Upper lobe of left lung (tissue), 6 donors: ENCODE results near the gene MAN1A1. TPM values are rescaled to one million over a fixed set of nuclear protein-coding genes. Genes with fewer than 3 reads are reported as not detected.

ENCODE experiments used
- ATAC-seq, 2 donors: fragments of 200-7000 bp; cut with Tn5 transposase; one replicate each; pipeline ENCODE4 v1.9.1; 2022; ENCODE audit warnings: mild to moderate bottlenecking in 2 of 2, moderate library complexity in 2 of 2; ENCODE audit not compliant: low FRiP score in 2 of 2
- DNase-seq, 2 donors: peaks; one replicate each; pipeline ENCODE4 v3.0.0-alpha.2; 2019 to 2020
- H3K27ac ChIP-seq, 4 donors: fragments of 200-600 bp; sonication (generic); one replicate each; pipeline ENCODE4 v1.5.1; 2016 to 2019
- H3K27me3 ChIP-seq, 4 donors: fragments of 200-600 bp; sonication (generic); one replicate each; pipeline ENCODE4 v1.5.1; 2017 to 2019
- H3K36me3 ChIP-seq, 4 donors: fragments of 200-600 bp; sonication (generic); one replicate each; pipeline ENCODE4 v1.5.1; 2016 to 2019
- H3K4me1 ChIP-seq, 4 donors: fragments of 200-600 bp; sonication (generic); one replicate each; pipeline ENCODE4 v1.5.1; 2018 to 2019
- H3K4me3 ChIP-seq, 4 donors: fragments of 200-600 bp; sonication (generic); one replicate each; pipeline ENCODE4 v1.5.1; 2017 to 2019; ENCODE audit warnings: mild to moderate bottlenecking in 2 of 4, moderate library complexity in 1 of 4
- H3K9me3 ChIP-seq, 4 donors: fragments of 200-600 bp; sonication (generic); one replicate each; pipeline ENCODE4 v1.5.1; 2018 to 2019
- CTCF ChIP-seq, 6 experiments: fragments of 450-650 bp in 4 of 6; fragments of 200-600 bp in 2 of 6; sonication (generic) in 2 of 6; IDR thresholded peaks; one replicate each; pipeline ENCODE4 v1.5.1; 2016 to 2019; ENCODE audit warnings: antibody characterized with exemption in 6 of 6
- EP300 ChIP-seq, 4 donors: sonication (generic); formaldehyde crosslinking; IDR thresholded peaks; one replicate each; pipeline ENCODE4 v1.5.1; 2017; ENCODE audit warnings: antibody characterized with exemption in 4 of 4, control low read depth in 2 of 4
- POLR2A ChIP-seq, 4 donors: fragments of 450-650 bp; IDR thresholded peaks; one replicate each; pipeline ENCODE4 v1.5.1; 2016 to 2017; ENCODE audit warnings: antibody characterized with exemption in 4 of 4, mild to moderate bottlenecking in 2 of 4
- POLR2AphosphoS5 ChIP-seq, 2 donors: sonication (generic); formaldehyde crosslinking; IDR thresholded peaks; one replicate each; pipeline ENCODE4 v1.5.1; 2017; ENCODE audit warnings: antibody characterized with exemption in 2 of 2
- WGBS, 2 donors: methylation state at CpG; one replicate each; pipeline ENCODE4 v1.1.5; 2017 to 2018; 5-methylcytosine and 5-hydroxymethylcytosine counted together
- total RNA-seq, 6 donors: library from RNA; depleted of rRNA in 4 of 6; stranded (reverse); fragments of >200 nt in 4 of 6; gene quantifications; one replicate each; pipeline versions ENCODE4 v1.1.0 to v1.2.1, GENCODE V29; 2016 to 2021
- donor health status: DM: no; HTN: no; CAD: no; lungs with moderate emphysema.
- donor health status: DM: no; HTN: yes; CAD: no; lungs with severe emphysema.

MAN1A1 gene
- total RNA-seq, 6 donors from 2014 or later = 61.8 to 98.6 (median 79.1) TPM

GRCh38 chr6:119303164-119303887 is 46.2 kb downstream of the MAN1A1 start:
- Histone ChIP-seq H3K4me1 (peaks cover 3 to 7% (median 5%) of the 10 kb centered on the region in 4 donors), H3K4me3 (no peak overlapping the region), H3K9me3 (no peaks in the 10 kb centered on the region), H3K27ac (no peak overlapping the region), H3K36me3 (peaks cover 0 to 25% (median 9%) of the 10 kb centered on the region in 4 donors), H3K27me3 (no peaks in the 10 kb centered on the region)
- ATAC-seq (no peak), DNase-seq (no peak)
- WGBS, 2 donors = 88 to 93% methylated on average over 3 of the region's 3 CpGs
- no peak for TF ChIP-seq POLR2AphosphoS5 (IDR thresholded peaks at IDR 0.05)
- no peak for TF ChIP-seq POLR2A (IDR thresholded peaks at IDR 0.05)
- TF ChIP-seq CTCF (IDR thresholded peaks at IDR 0.05) = no peak
- TF ChIP-seq EP300 (IDR thresholded peaks at IDR 0.05) = no peak

- H3K4me3 ChIP-seq = no peak overlapping the region
- 93 to 100% methylated on average over 1 of the region's 1 CpG for WGBS, 2 donors
- ATAC-seq = no peak
These were observed 48.1 kb downstream of the MAN1A1 start for GRCh38 chr6:119301429-119301828.

GRCh38 chr6:119299694-119300093 is 49.9 kb downstream of the MAN1A1 start:
- 95 to 100% methylated on average over 2 of the region's 2 CpGs for WGBS, 2 donors
- ATAC-seq = no peak

More at GRCh38 chr6:119301429-119301828, 48.1 kb downstream of the MAN1A1 start:
- no peak for DNase-seq
- Histone ChIP-seq H3K36me3 (peaks cover 0 to 24% (median 9%) of the 10 kb centered on the region in 4 donors), H3K9me3 (no peaks in the 10 kb centered on the region), H3K27ac (no peak overlapping the region), H3K4me1 (peaks cover 0 to 8% (median 1%) of the 10 kb centered on the region in 4 donors), H3K27me3 (no peaks in the 10 kb centered on the region)
- TF ChIP-seq CTCF (IDR thresholded peaks at IDR 0.05) = no peak
- no peak for TF ChIP-seq EP300 (IDR thresholded peaks at IDR 0.05)
- no peak for TF ChIP-seq POLR2AphosphoS5 (IDR thresholded peaks at IDR 0.05)
- no peak for TF ChIP-seq POLR2A (IDR thresholded peaks at IDR 0.05)

GRCh38 chr6:119297049-119297448 is 52.5 kb downstream of the MAN1A1 start:
- no peaks in the 10 kb centered on the region for H3K9me3 ChIP-seq
- H3K4me1 ChIP-seq = peaks cover 0 to 5% (median 1%) of the 10 kb centered on the region in 4 donors
- DNase-seq (no peak), ATAC-seq (no peak)
- H3K4me3 ChIP-seq = no peak overlapping the region
- no peak overlapping the region for H3K27ac ChIP-seq
- H3K36me3 ChIP-seq = peaks cover 0 to 8% (median 2%) of the 10 kb centered on the region in 4 donors
- no peak for TF ChIP-seq POLR2AphosphoS5 (IDR thresholded peaks at IDR 0.05)
- TF ChIP-seq POLR2A (IDR thresholded peaks at IDR 0.05) = no peak
- no peak for TF ChIP-seq EP300 (IDR thresholded peaks at IDR 0.05)
- no peak for TF ChIP-seq CTCF (IDR thresholded peaks at IDR 0.05)
- no peaks in the 10 kb centered on the region for H3K27me3 ChIP-seq

More at GRCh38 chr6:119299694-119300093, 49.9 kb downstream of the MAN1A1 start:
- no peak for TF ChIP-seq POLR2A (IDR thresholded peaks at IDR 0.05)
- no peak for TF ChIP-seq CTCF (IDR thresholded peaks at IDR 0.05)
- no peak for TF ChIP-seq POLR2AphosphoS5 (IDR thresholded peaks at IDR 0.05)
- no peak for TF ChIP-seq EP300 (IDR thresholded peaks at IDR 0.05)
- Histone ChIP-seq H3K9me3 (no peaks in the 10 kb centered on the region), H3K36me3 (peaks cover 0 to 8% (median 3%) of the 10 kb centered on the region in 4 donors), H3K4me3 (no peak overlapping the region), H3K27me3 (no peaks in the 10 kb centered on the region), H3K4me1 (peaks cover 0 to 9% (median 1%) of the 10 kb centered on the region in 4 donors), H3K27ac (no peak overlapping the region)
- no peak for DNase-seq
